K562 (cell line): ENCODE results near the gene LTO1. TPM values are rescaled to one million over a fixed set of nuclear protein-coding genes. Genes with fewer than 3 reads are reported as not detected.

Experiments
- BACH1 ChIP-seq: fragments of 200-800 bp; sonication (Bioruptor generic); IDR thresholded peaks from 2 replicates; pipeline ENCODE4 v1.6.1; 2016; ENCODE audit warnings: missing genetic modification characterization, missing compliant biosample characterization
- BCOR ChIP-seq: fragments of 450-650 bp; IDR thresholded peaks from 2 replicates; pipeline ENCODE4 v1.6.1; 2016
- CHD2 ChIP-seq: IDR thresholded peaks from 2 replicates; pipeline ENCODE4 v1.6.1; 2011; ENCODE audit warnings: low read depth, low read length
- FOXP4 ChIP-seq: sonication (generic); formaldehyde crosslinking; IDR thresholded peaks from 2 replicates; pipeline ENCODE4 v1.8.0; 2022; ENCODE audit warnings: mild to moderate bottlenecking, missing genetic modification reagents, borderline replicate concordance
- HEY1 ChIP-seq: fragments of 250-450 bp; sonication (Bioruptor Pico); IDR thresholded peaks from 2 replicates; pipeline ENCODE4 v1.5.0; 2020; ENCODE audit warnings: mild to moderate bottlenecking, moderate library complexity, borderline replicate concordance
- L3MBTL2 ChIP-seq: fragments of 450-650 bp; IDR thresholded peaks from 2 replicates; pipeline ENCODE4 v1.6.1; 2016; ENCODE audit warnings: mild to moderate bottlenecking, moderate library complexity
- NR2F6 ChIP-seq: fragments of 450-650 bp; formaldehyde crosslinking; IDR thresholded peaks from 2 replicates; pipeline ENCODE4 v1.4.0; 2020; ENCODE audit warnings: mild to moderate bottlenecking
- NRF1 ChIP-seq, 2 experiments: fragments of 450-650 bp; IDR thresholded peaks in 1 of 2; conservative IDR thresholded peaks in 1 of 2; 2 replicates each; pipeline ENCODE4 v1.6.1; 2014; ENCODE audit warnings: mild to moderate bottlenecking in 2 of 2
- POLR2A ChIP-seq: fragments of 450-650 bp; conservative IDR thresholded peaks from 2 replicates; pipeline ENCODE4 v1.6.1; 2016
- RBFOX2 ChIP-seq: fragments of 200-400 bp; formaldehyde crosslinking; IDR thresholded peaks from 2 replicates; pipeline ENCODE4 v1.6.1; 2017; ENCODE audit warnings: low read depth, mild to moderate bottlenecking, low read length, moderate library complexity
- SMARCA4 ChIP-seq: fragments of 450-650 bp; IDR thresholded peaks from 2 replicates; pipeline ENCODE4 v1.6.1; 2016
- STAT5A ChIP-seq: IDR thresholded peaks from 2 replicates; pipeline ENCODE4 v1.6.1; 2012; ENCODE audit warnings: low read length, inconsistent platforms, borderline replicate concordance
- TBP ChIP-seq: optimal IDR thresholded peaks from 2 replicates; pipeline ENCODE3; 2011; ENCODE audit warnings: low read depth, low read length, improper control_type of control experiment
- THRAP3 ChIP-seq: fragments of 450-650 bp; IDR thresholded peaks from 2 replicates; pipeline ENCODE4 v1.6.1; 2016; ENCODE audit warnings: mild to moderate bottlenecking, inconsistent platforms, borderline replicate concordance
- ZNF224 ChIP-seq: sonication (generic); formaldehyde crosslinking; IDR thresholded peaks from 2 replicates; pipeline ENCODE4 v1.8.0; 2022; ENCODE audit warnings: mild to moderate bottlenecking, missing genetic modification reagents
- ZNF511 ChIP-seq: sonication (generic); formaldehyde crosslinking; IDR thresholded peaks from 2 replicates; pipeline ENCODE4 v1.8.0; 2022; ENCODE audit warnings: mild to moderate bottlenecking, missing genetic modification reagents
- polyA plus RNA-seq, 8 experiments: library from polyadenylated mRNA; depleted of rRNA in 4 of 8; stranded (reverse) in 5 of 8; unstranded in 3 of 8; fragments of >200 nt; fragmentation: Nextera tagmentation in 2 of 8; fragmentation: Illumina TruSeq in 1 of 8; extraction: Ambion mirVana in 2 of 8; extraction: Trizol in 1 of 8; gene quantifications; 2 replicates each; pipeline versions ENCODE4 v1.2.1 to v1.2.3, GENCODE V29; 2011 to 2014; ENCODE audit warnings: inconsistent platforms in 1 of 8, missing spikeins in 1 of 8
- total RNA-seq, 7 experiments: library from RNA; depleted of rRNA in 6 of 7; stranded (reverse); fragments of >200 nt in 6 of 7; fragmentation: Illumina TruSeq in 2 of 7; extraction: Trizol in 2 of 7; gene quantifications; 2 replicates each; pipeline versions ENCODE4 v1.2.1 to v1.2.3, GENCODE V29; 2011 to 2021; ENCODE audit warnings: low replicate concordance in 1 of 7
- TF ChIP-seq, protein P1 (sequence below), 2 experiments: fragments of 450-650 bp; conservative IDR thresholded peaks; 2 replicates each; pipeline ENCODE4 v1.6.1; 2017; ENCODE audit warnings: mild to moderate bottlenecking in 2 of 2, moderate library complexity in 2 of 2
- TF ChIP-seq, protein P2 (sequence below): fragments of 450-650 bp; formaldehyde crosslinking; IDR thresholded peaks from 2 replicates; pipeline ENCODE4 v1.4.0; 2022; ENCODE audit warnings: missing genetic modification characterization
- TF ChIP-seq, protein P3 (sequence below): sonication (generic); formaldehyde crosslinking; IDR thresholded peaks from 2 replicates; pipeline ENCODE4 v1.8.0; 2022; ENCODE audit warnings: mild to moderate bottlenecking, missing genetic modification reagents

LTO1 gene
- total and polyA plus RNA-seq, 9 of the 15 experiments (the other 6 are each of a cell fraction or from before 2014, with no cell fraction given): 2.6 to 43.4 (median 19.1) TPM

GRCh38 chr11:69640995-69641581 lies 34.1 kb downstream of the LTO1 start, which contains the start of gene CCND1 (continued):
- TF ChIP-seq, protein P1, sequence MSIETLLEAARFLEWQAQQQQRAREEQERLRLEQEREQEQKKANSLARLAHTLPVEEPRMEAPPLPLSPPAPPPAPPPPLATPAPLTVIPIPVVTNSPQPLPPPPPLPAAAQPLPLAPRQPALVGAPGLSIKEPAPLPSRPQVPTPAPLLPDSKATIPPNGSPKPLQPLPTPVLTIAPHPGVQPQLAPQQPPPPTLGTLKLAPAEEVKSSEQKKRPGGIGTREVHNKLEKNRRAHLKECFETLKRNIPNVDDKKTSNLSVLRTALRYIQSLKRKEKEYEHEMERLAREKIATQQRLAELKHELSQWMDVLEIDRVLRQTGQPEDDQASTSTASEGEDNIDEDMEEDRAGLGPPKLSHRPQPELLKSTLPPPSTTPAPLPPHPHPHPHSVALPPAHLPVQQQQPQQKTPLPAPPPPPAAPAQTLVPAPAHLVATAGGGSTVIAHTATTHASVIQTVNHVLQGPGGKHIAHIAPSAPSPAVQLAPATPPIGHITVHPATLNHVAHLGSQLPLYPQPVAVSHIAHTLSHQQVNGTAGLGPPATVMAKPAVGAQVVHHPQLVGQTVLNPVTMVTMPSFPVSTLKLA (conservative IDR thresholded peaks at IDR 0.05): no peak
- TF ChIP-seq POLR2A (peak; percentile 58), FOXP4 (CRISPR knock-in tag) (peak; percentile 49; the same call in 1 of the 2 replicates), STAT5A (no peak), HEY1 (CRISPR knock-in tag) (no peak), CHD2 (no peak), L3MBTL2 (peak; percentile 59; the same call in 1 of the 2 replicates), NRF1 (conservative IDR thresholded peaks at IDR 0.05 in 1 of 2, IDR thresholded peaks at IDR 0.05 in 1 of 2) (peak; percentile 34 to 56; a peak in 2 of 4 replicates), NR2F6 (CRISPR knock-in tag) (no peak), THRAP3 (no peak), SMARCA4 (no peak), BCOR (peak; percentile 11; the same call in 1 of the 2 replicates), RBFOX2 (peak; percentile 81), TBP (peak; percentile 65), ZNF511 (CRISPR knock-in tag) (0 out of 2 replicates have a peak, but pooled peaks have one; percentile 61), BACH1 (no peak), ZNF224 (CRISPR knock-in tag) (no peak)
- TF ChIP-seq, protein P2, sequence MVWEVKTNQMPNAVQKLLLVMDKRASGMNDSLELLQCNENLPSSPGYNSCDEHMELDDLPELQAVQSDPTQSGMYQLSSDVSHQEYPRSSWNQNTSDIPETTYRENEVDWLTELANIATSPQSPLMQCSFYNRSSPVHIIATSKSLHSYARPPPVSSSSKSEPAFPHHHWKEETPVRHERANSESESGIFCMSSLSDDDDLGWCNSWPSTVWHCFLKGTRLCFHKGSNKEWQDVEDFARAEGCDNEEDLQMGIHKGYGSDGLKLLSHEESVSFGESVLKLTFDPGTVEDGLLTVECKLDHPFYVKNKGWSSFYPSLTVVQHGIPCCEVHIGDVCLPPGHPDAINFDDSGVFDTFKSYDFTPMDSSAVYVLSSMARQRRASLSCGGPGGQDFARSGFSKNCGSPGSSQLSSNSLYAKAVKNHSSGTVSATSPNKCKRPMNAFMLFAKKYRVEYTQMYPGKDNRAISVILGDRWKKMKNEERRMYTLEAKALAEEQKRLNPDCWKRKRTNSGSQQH (CRISPR knock-in tag): no peak
- TF ChIP-seq, protein P3, sequence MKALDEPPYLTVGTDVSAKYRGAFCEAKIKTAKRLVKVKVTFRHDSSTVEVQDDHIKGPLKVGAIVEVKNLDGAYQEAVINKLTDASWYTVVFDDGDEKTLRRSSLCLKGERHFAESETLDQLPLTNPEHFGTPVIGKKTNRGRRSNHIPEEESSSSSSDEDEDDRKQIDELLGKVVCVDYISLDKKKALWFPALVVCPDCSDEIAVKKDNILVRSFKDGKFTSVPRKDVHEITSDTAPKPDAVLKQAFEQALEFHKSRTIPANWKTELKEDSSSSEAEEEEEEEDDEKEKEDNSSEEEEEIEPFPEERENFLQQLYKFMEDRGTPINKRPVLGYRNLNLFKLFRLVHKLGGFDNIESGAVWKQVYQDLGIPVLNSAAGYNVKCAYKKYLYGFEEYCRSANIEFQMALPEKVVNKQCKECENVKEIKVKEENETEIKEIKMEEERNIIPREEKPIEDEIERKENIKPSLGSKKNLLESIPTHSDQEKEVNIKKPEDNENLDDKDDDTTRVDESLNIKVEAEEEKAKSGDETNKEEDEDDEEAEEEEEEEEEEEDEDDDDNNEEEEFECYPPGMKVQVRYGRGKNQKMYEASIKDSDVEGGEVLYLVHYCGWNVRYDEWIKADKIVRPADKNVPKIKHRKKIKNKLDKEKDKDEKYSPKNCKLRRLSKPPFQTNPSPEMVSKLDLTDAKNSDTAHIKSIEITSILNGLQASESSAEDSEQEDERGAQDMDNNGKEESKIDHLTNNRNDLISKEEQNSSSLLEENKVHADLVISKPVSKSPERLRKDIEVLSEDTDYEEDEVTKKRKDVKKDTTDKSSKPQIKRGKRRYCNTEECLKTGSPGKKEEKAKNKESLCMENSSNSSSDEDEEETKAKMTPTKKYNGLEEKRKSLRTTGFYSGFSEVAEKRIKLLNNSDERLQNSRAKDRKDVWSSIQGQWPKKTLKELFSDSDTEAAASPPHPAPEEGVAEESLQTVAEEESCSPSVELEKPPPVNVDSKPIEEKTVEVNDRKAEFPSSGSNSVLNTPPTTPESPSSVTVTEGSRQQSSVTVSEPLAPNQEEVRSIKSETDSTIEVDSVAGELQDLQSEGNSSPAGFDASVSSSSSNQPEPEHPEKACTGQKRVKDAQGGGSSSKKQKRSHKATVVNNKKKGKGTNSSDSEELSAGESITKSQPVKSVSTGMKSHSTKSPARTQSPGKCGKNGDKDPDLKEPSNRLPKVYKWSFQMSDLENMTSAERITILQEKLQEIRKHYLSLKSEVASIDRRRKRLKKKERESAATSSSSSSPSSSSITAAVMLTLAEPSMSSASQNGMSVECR (CRISPR knock-in tag): peak; percentile 75; the same call in 1 of the 2 replicates
